A549 (cell line): ENCODE measurements around the gene ARHGAP42. TPM values are rescaled to one million over a fixed set of nuclear protein-coding genes. Genes with fewer than 3 reads are reported as not detected.

Experiments
- ATAC-seq, 2 experiments: fragments of 200-7000 bp in 1 of 2; fragments of >200 bp in 1 of 2; cut with Nextera tagmentation in 1 of 2; cut with Tn5 transposase in 1 of 2; 3 replicates each; pipeline versions ENCODE4 v1.8.0 to v1.9.1; 2018 to 2020; ENCODE audit warnings: mild to moderate bottlenecking in 1 of 2, moderate library complexity in 1 of 2
- CTCF ChIA-PET: fragments of 300-600 bp; sonication (Branson Sonifier 250); formaldehyde crosslinking; extraction: SDS; loops from one replicate; lab custom pipeline; 2021; ENCODE audit warnings: antibody characterized with exemption, inconsistent platforms; lab: Yijun Ruan, JAX
- POLR2A ChIA-PET: fragments of 350-600 bp; formaldehyde crosslinking; extraction: SDS; loops from one replicate; lab custom pipeline; 2021; ENCODE audit warnings: antibody characterized with exemption, inconsistent platforms; lab: Yijun Ruan, JAX
- DNase-seq, 2 experiments: peaks; one replicate each; pipeline versions ENCODE4 v3.0.0 to v3.0.0-alpha.2; 2011 to 2016; ENCODE audit warnings: low read depth in 1 of 2, low spot score in 1 of 2
- FAIRE-seq: peaks from 2 replicates; lab custom pipeline; 2011; peaks lifted over from hg19 to GRCh38; lab: Jason Lieb, UNC
- H3K27ac ChIP-seq, 2 experiments: fragments of >200 bp; sonication (Bioruptor Twin); formaldehyde crosslinking; 3 replicates each; pipeline ENCODE4 v1.5.1; 2016 to 2017
- H3K4me1 ChIP-seq: fragments of >200 bp; sonication (Bioruptor Twin); formaldehyde crosslinking; 3 replicates; pipeline ENCODE4 v1.6.1; 2016
- H3K4me2 ChIP-seq: fragments of >200 bp; sonication (Bioruptor Twin); formaldehyde crosslinking; 3 replicates; pipeline ENCODE4 v1.6.1; 2016
- H3K4me3 ChIP-seq: fragments of >200 bp; sonication (Bioruptor Twin); formaldehyde crosslinking; 3 replicates; pipeline ENCODE4 v1.5.1; 2016
- H3K9me3 ChIP-seq: fragments of >200 bp; sonication (Bioruptor Twin); formaldehyde crosslinking; 3 replicates; pipeline ENCODE4 v1.6.1; 2016
- ATOH8 ChIP-seq: fragments of 250-450 bp; sonication (Bioruptor Pico); IDR thresholded peaks from 2 replicates; pipeline ENCODE4 v1.5.0; 2020; ENCODE audit warnings: low read depth, mild to moderate bottlenecking, moderate library complexity
- BCL3 ChIP-seq: fragments of >200 bp; sonication (Bioruptor Twin); formaldehyde crosslinking; IDR thresholded peaks from 3 replicates; pipeline ENCODE4 v1.6.1; 2016
- CBX8 ChIP-seq: fragments of 200-600 bp; sonication (generic); IDR thresholded peaks from 2 replicates; pipeline ENCODE4 v1.6.1; 2016
- CEBPB ChIP-seq, 2 experiments: fragments of >200 bp in 1 of 2; sonication (Bioruptor Twin) in 1 of 2; formaldehyde crosslinking in 1 of 2; IDR thresholded peaks; 2 replicates each; pipeline ENCODE4 v1.6.1; 2012 to 2016
- EHF ChIP-seq: fragments of 250-450 bp; sonication (Bioruptor Pico); IDR thresholded peaks from 2 replicates; pipeline ENCODE4 v1.5.0; 2020; ENCODE audit warnings: mild to moderate bottlenecking
- EP300 ChIP-seq, 2 experiments: fragments of >200 bp; sonication (Bioruptor Twin); formaldehyde crosslinking; IDR thresholded peaks; 2 replicates in 1 of 2; 3 replicates in 1 of 2; pipeline ENCODE4 v1.6.1; 2016 to 2017
- FOSL2 ChIP-seq, 2 experiments: fragments of 450-650 bp in 1 of 2; fragments of >200 bp in 1 of 2; sonication (Bioruptor Twin) in 1 of 2; formaldehyde crosslinking; IDR thresholded peaks; 2 replicates each; pipeline versions ENCODE4 v1.5.0 to v1.6.1; 2016 to 2020; ENCODE audit warnings: mild to moderate bottlenecking in 1 of 2, moderate library complexity in 1 of 2
- FOXS1 ChIP-seq: fragments of 250-450 bp; sonication (Bioruptor Pico); IDR thresholded peaks from 2 replicates; pipeline ENCODE4 v1.5.0; 2020; ENCODE audit warnings: mild to moderate bottlenecking, moderate library complexity
- HMGXB4 ChIP-seq: fragments of 250-450 bp; sonication (Bioruptor Pico); IDR thresholded peaks from 2 replicates; pipeline ENCODE4 v1.5.0; 2021; ENCODE audit warnings: mild to moderate bottlenecking, moderate library complexity, borderline replicate concordance
- HOXA7 ChIP-seq: fragments of 250-450 bp; sonication (Bioruptor Pico); IDR thresholded peaks from 2 replicates; pipeline ENCODE4 v1.5.0; 2020; ENCODE audit warnings: mild to moderate bottlenecking, moderate library complexity
- HOXB5 ChIP-seq: fragments of 250-450 bp; sonication (Bioruptor Pico); IDR thresholded peaks from 2 replicates; pipeline ENCODE4 v1.5.0; 2020; ENCODE audit warnings: mild to moderate bottlenecking, moderate library complexity
- JUN ChIP-seq, 2 experiments: fragments of >200 bp; sonication (Bioruptor Twin); formaldehyde crosslinking; IDR thresholded peaks; 2 replicates in 1 of 2; 3 replicates in 1 of 2; pipeline ENCODE4 v1.6.1; 2016 to 2017
- JUNB ChIP-seq: fragments of >200 bp; sonication (Bioruptor Twin); formaldehyde crosslinking; IDR thresholded peaks from 2 replicates; pipeline ENCODE4 v1.6.1; 2016
- MAFK ChIP-seq: fragments of 450-650 bp; IDR thresholded peaks from 2 replicates; pipeline ENCODE4 v1.6.1; 2014; ENCODE audit not compliant: partially characterized antibody
- MYC ChIP-seq: IDR thresholded peaks from 2 replicates; pipeline ENCODE4 v1.6.1; 2012; ENCODE audit warnings: mild to moderate bottlenecking, inconsistent platforms, low read length, improper control_type of control experiment, borderline replicate concordance
- NPAS2 ChIP-seq: fragments of 250-450 bp; sonication (Bioruptor Pico); IDR thresholded peaks from 2 replicates; pipeline ENCODE4 v1.8.0; 2022; ENCODE audit warnings: mild to moderate bottlenecking, moderate library complexity, borderline replicate concordance
- PBX3 ChIP-seq: IDR thresholded peaks from 2 replicates; pipeline ENCODE4 v1.6.1; 2012
- RAD21 ChIP-seq, 2 experiments: fragments of >200 bp in 1 of 2; sonication (Bioruptor Twin) in 1 of 2; formaldehyde crosslinking in 1 of 2; IDR thresholded peaks in 1 of 2; conservative IDR thresholded peaks in 1 of 2; 2 replicates in 1 of 2; 3 replicates in 1 of 2; pipeline ENCODE4 v1.6.1; 2012 to 2018; ENCODE audit warnings: inconsistent platforms in 1 of 2
- RARB ChIP-seq: fragments of 250-450 bp; sonication (Bioruptor Pico); IDR thresholded peaks from 2 replicates; pipeline ENCODE4 v1.8.0; 2021; ENCODE audit warnings: mild to moderate bottlenecking, moderate library complexity
- RCOR1 ChIP-seq: fragments of 150-350 bp; IDR thresholded peaks from 2 replicates; pipeline ENCODE4 v1.6.1; 2014; ENCODE audit warnings: antibody characterized with exemption, low read length, low read depth
- RNF2 ChIP-seq: fragments of 200-600 bp; sonication (generic); IDR thresholded peaks from 2 replicates; pipeline ENCODE4 v1.6.1; 2016; ENCODE audit warnings: low read depth, mild to moderate bottlenecking, antibody characterized with exemption, moderate library complexity, borderline replicate concordance
- SMC3 ChIP-seq: fragments of >200 bp; sonication (Bioruptor Twin); formaldehyde crosslinking; IDR thresholded peaks from 3 replicates; pipeline ENCODE4 v1.6.1; 2018; ENCODE audit warnings: inconsistent platforms
- ZSCAN20 ChIP-seq: fragments of 250-450 bp; sonication (Bioruptor Pico); IDR thresholded peaks from 2 replicates; pipeline ENCODE4 v1.8.0; 2022; ENCODE audit warnings: mild to moderate bottlenecking, moderate library complexity
- WGBS: methylation state at CpG from one replicate; pipeline ENCODE4 v1.1.6; 2017; ENCODE audit errors: missing lambda C conversion rate; 5-methylcytosine and 5-hydroxymethylcytosine counted together
- polyA plus RNA-seq, 4 experiments: library from polyadenylated mRNA; depleted of rRNA in 3 of 4; stranded (reverse); fragments of >200 nt; fragmentation: RNase III in 1 of 4; extraction: RNeasy Plus Mini Kit Qiagen cat#74134 plus additional on column Dnase treatment in 1 of 4; gene quantifications; 2 replicates in 3 of 4; 3 replicates in 1 of 4; pipeline ENCODE4 v1.2.3, GENCODE V29; 2011 to 2017

The ARHGAP42 gene
- polyA plus RNA-seq, 2 of the 4 experiments (the other 2 are of a cell fraction) = 5.1 to 17.0 TPM

GRCh38 chr11:100672498-100673033, 14.5 kb upstream of the ARHGAP42 start:
- ChIA-PET CTCF (interaction anchor here (1.3 kb wide), 1 partner anchor 10 kb away, joined by 3 read pairs; no protein-coding TSS in a partner anchor), POLR2A (no interaction called here)
- H3K27ac ChIP-seq = no peak overlapping the region
- no peak for ATAC-seq
- no peak for DNase-seq
- no peak overlapping the region for H3K4me3 ChIP-seq
- no peak overlapping the region for H3K4me2 ChIP-seq
- no peak for TF ChIP-seq HOXB5 (CRISPR knock-in tag)
- TF ChIP-seq EP300 (IDR thresholded peaks at IDR 0.05) = no peak
- TF ChIP-seq BCL3 = no peak
- no peak for TF ChIP-seq FOSL2 (IDR thresholded peaks at IDR 0.05)
- no peak for TF ChIP-seq FOSL2 (CRISPR knock-in tag; IDR thresholded peaks at IDR 0.05)
- TF ChIP-seq EHF = no peak
- TF ChIP-seq ATOH8 (CRISPR knock-in tag) = no peak
- TF ChIP-seq FOXS1 (CRISPR knock-in tag) = no peak
- TF ChIP-seq HOXA7 (CRISPR knock-in tag) = no peak
- no peak for TF ChIP-seq JUN (IDR thresholded peaks at IDR 0.05)
- TF ChIP-seq MAFK = no peak
- TF ChIP-seq CEBPB (IDR thresholded peaks at IDR 0.05) = no peak
- no peak for TF ChIP-seq ZSCAN20 (CRISPR knock-in tag)
- no peak for TF ChIP-seq PBX3
- no peak for TF ChIP-seq NPAS2 (CRISPR knock-in tag)
- TF ChIP-seq RARB (CRISPR knock-in tag) = no peak
- TF ChIP-seq RCOR1 = no peak
- TF ChIP-seq RNF2 = no peak
- no peak for TF ChIP-seq JUNB
- no peaks in the 10 kb centered on the region for H3K4me1 ChIP-seq
- WGBS = 95% methylated on average over 3 of the region's 3 CpGs
- no peak for FAIRE-seq
- no peaks in the 10 kb centered on the region for H3K9me3 ChIP-seq

GRCh38 chr11:100673063-100673462, 14.0 kb upstream of the ARHGAP42 start:
- H3K4me2 ChIP-seq = no peak overlapping the region
- no peak for TF ChIP-seq CBX8
- TF ChIP-seq HMGXB4 (CRISPR knock-in tag) = no peak
- TF ChIP-seq RAD21 (conservative IDR thresholded peaks at IDR 0.05 in 1 of 2, IDR thresholded peaks at IDR 0.05 in 1 of 2) = no peak
- no peak for TF ChIP-seq MYC
- no peak for TF ChIP-seq ZSCAN20 (CRISPR knock-in tag)
- TF ChIP-seq SMC3 = no peak
- no peak overlapping the region for H3K27ac ChIP-seq
- FAIRE-seq = no peak
- no peaks in the 10 kb centered on the region for H3K9me3 ChIP-seq
- no peak for DNase-seq
- no peak overlapping the region for H3K4me3 ChIP-seq
- POLR2A ChIA-PET = no interaction called here
- CTCF ChIA-PET = no interaction called here
- H3K4me1 ChIP-seq = no peaks in the 10 kb centered on the region
- 63% methylated on average over 1 of the region's 1 CpG for WGBS
- ATAC-seq = no peak
